GM21367 (cell line): ENCODE measurements around the gene GRM8.

ENCODE experiments used
- ATAC-seq: cut with Tn5 transposase; IDR thresholded peaks from one replicate; pipeline ENCODE4 v1.9.1; 2021; ENCODE audit not compliant: unreplicated experiment

Gene GRM8

GRCh38 chr7:127231415-127231814 lies 21.3 kb downstream of the GRM8 start:
- no peak for ATAC-seq

GRCh38 chr7:127230192-127230925 lies 22.4 kb downstream of the GRM8 start:
- no peak for ATAC-seq

- ATAC-seq, result no peak
These were observed 25.9 kb downstream of the GRM8 start for GRCh38 chr7:127226685-127227374.

GRCh38 chr7:127221731-127222130 lies 31.0 kb downstream of the GRM8 start:
- no peak for ATAC-seq

- ATAC-seq, result no peak
These were observed 37.6 kb downstream of the GRM8 start for GRCh38 chr7:127214956-127215718.

GRCh38 chr7:127209886-127210285 lies 42.9 kb downstream of the GRM8 start:
- no peak for ATAC-seq

GRCh38 chr7:127208860-127209259 lies 43.9 kb downstream of the GRM8 start:
- ATAC-seq, result no peak

GRCh38 chr7:127208351-127208750 lies 44.4 kb downstream of the GRM8 start:
- no peak for ATAC-seq

- no peak for ATAC-seq
These were observed 44.9 kb downstream of the GRM8 start for GRCh38 chr7:127207806-127208205.

GRCh38 chr7:127207230-127207629 lies 45.5 kb downstream of the GRM8 start:
- ATAC-seq, result no peak

GRCh38 chr7:127194571-127194970 lies 58.2 kb downstream of the GRM8 start:
- ATAC-seq, result no peak

- no peak for ATAC-seq
These were observed 62.9 kb downstream of the GRM8 start for GRCh38 chr7:127189886-127190285.

- ATAC-seq, result no peak
These were observed 63.7 kb downstream of the GRM8 start for GRCh38 chr7:127189074-127189473.

GRCh38 chr7:127187740-127188139 lies 65.0 kb downstream of the GRM8 start:
- ATAC-seq, result no peak

GRCh38 chr7:127186686-127187085 lies 66.1 kb downstream of the GRM8 start:
- no peak for ATAC-seq

GRCh38 chr7:127177156-127177555 lies 75.6 kb downstream of the GRM8 start:
- no peak for ATAC-seq

- no peak for ATAC-seq
These were observed 90.4 kb downstream of the GRM8 start for GRCh38 chr7:127162366-127162765.

- ATAC-seq, result peak; percentile 64
These were observed 94.1 kb downstream of the GRM8 start for GRCh38 chr7:127158659-127159058.

- no peak for ATAC-seq
These were observed 97.8 kb downstream of the GRM8 start for GRCh38 chr7:127154958-127155357.

- no peak for ATAC-seq
These were observed 98.6 kb downstream of the GRM8 start for GRCh38 chr7:127154101-127154500.

GRCh38 chr7:127153315-127153714 lies 99.4 kb downstream of the GRM8 start:
- ATAC-seq, result no peak

- ATAC-seq, result no peak
These were observed 100.3 kb downstream of the GRM8 start for GRCh38 chr7:127152423-127152822.
